GM19328 (cell line): ENCODE data around the gene COMMD7.

Experiments
- ATAC-seq: cut with Tn5 transposase; IDR thresholded peaks from one replicate; pipeline ENCODE4 v1.9.1; 2021; ENCODE audit warnings: mild to moderate bottlenecking, moderate library complexity; ENCODE audit not compliant: unreplicated experiment

The COMMD7 gene

DNA sequence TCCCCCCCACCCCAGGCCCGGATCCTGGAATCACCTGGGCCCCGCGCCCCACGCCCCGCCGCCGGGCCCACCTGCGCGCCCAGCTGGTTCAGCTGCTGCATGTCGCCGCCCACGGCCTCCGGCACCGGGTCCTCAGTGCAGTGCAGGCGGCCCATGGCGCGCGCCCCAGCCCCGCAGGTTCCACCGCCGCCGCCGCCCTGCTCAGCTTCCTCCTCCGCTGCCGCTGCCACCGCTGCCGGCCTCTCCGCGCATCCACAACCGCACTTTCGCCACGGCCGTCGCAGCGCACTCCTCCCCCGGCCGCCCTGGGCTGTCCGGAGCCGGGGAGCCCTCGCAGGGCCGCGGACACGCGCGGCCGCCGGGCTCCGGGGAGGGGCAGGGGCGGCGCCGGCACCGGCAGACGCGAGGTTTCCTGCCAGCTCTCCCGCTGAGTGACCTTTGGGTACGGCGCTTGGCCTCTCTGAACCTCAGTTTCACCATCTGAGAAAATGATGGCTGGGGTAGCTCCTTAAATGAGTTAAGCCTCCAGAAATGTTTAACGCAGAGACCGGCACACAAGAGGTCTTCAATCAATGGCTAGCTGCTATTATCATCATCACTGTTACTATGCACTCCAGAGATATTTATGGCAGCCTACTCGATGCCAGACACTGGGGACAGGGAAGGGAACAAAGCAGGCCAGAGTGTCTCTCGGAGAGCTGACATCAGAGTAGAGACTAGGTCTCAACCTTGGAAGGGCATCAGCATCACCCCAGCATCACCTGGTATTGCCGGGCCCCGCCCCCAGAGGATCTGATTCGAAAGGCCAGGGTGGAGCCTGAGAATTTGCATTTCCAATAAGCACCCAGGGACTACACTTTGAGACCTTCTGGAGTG, at the start of gene COMMD7:
COMMD7 (minus strand) TSS at position 231 of the 876 bp plus-strand sequence; CDS start at position 155, 76 bp downstream.
- ATAC-seq: no peak

DNA sequence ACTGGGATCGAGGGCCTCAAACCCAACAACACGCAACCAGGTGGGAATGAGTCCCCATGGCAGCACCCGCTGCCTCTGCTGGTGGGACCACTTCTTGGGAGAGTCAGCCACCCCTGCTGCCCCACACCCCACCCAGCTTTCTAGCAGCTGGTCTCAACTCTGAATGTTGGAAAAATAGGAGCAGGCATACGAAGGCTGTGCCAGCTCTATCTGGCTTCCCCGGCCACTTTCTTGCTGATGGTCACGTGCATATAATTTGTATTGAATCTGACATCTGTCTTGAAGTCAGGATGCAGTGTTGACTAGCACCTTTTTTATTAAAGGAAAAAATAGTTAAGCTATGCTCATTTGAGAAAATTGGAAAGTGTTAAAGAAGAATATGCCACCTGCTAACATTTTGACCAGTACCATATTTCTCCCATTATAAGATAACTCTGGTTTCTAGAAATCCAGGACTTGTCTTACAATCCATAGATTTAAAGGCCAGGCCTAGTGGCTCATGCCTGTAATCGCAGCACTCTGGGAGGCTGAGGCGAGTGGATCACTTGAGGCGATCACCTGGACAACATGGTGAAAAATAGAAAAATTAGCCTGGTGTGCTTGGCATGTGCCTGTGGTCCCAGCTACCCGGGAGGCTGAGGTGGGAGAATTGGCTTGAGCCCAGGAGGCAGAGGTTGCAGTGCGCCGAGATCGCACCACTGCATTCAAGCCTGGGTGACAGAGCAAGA, 49.6 kb upstream of the COMMD7 start:
- no peak for ATAC-seq

- peak; percentile 59 for ATAC-seq
Measured at GRCh38 chr20:32792316-32792715, 49.0 kb upstream of the COMMD7 start.

- ATAC-seq: no peak
Measured at GRCh38 chr20:32790751-32791057, 47.4 kb upstream of the COMMD7 start.

- no peak for ATAC-seq
Measured at GRCh38 chr20:32789896-32790750, 46.9 kb upstream of the COMMD7 start.

DNA sequence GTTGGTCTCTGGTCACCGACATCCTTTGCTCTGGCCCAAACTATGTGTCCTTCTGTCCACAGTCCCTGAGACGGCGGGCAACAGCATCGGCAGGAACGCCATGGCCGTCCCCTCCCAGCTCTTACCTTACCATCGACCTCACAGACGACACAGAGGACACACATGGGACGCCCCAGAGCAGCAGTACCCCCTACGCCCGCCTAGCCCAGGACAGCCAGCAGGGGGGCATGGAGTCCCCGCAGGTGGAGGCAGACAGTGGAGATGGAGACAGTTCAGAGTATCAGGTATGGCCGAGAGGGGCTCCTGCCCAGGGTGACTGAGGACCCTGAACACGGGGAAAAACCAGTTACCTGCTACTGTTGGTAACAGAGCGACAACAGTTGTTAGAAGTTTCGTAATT, 43.9 kb upstream of the COMMD7 start:
- ATAC-seq: no peak

GRCh38 chr20:32786059-32786760, 42.9 kb upstream of the COMMD7 start:
- ATAC-seq: no peak

- ATAC-seq: no peak
Measured at GRCh38 chr20:32784369-32785080, 41.3 kb upstream of the COMMD7 start.

GRCh38 chr20:32780749-32781655, 37.7 kb upstream of the COMMD7 start:
- ATAC-seq: no peak

GRCh38 chr20:32780278-32780677, 37.0 kb upstream of the COMMD7 start:
- ATAC-seq: no peak

- ATAC-seq: no peak
Measured at GRCh38 chr20:32779500-32780211, 36.4 kb upstream of the COMMD7 start.

- no peak for ATAC-seq
Measured at GRCh38 chr20:32777177-32777956, 34.1 kb upstream of the COMMD7 start.

DNA sequence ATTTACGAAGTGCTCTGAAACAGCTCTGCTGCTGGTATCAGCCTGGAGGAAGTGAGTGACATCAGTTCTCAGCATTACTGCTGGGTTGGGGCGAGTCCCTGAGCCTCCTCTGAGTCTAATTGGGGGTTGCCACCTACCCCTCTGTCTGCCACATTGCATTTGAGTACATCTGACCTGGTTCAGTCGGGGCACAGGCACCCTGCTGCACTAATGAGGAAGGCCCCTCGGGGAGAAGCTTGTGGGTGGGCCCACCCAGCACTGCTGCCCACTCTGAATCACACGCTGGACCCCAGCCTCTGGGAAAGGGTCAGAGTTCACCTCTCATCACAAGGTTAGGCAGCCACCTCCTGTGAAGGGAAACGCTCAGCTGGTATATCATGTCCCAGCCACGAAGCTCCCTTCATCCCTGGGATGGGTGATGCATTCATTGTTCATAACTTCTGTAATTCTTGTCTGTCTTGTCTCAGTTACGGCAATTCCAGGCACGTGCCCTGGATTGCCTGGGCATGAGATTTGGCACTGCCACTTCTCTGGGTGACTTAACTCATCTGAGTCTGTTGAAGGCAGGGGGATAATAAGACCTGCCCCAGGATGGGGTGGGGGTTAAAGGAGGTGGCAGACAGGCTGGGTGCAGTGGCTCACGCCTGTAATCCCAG, 32.2 kb upstream of the COMMD7 start:
- no peak for ATAC-seq

DNA sequence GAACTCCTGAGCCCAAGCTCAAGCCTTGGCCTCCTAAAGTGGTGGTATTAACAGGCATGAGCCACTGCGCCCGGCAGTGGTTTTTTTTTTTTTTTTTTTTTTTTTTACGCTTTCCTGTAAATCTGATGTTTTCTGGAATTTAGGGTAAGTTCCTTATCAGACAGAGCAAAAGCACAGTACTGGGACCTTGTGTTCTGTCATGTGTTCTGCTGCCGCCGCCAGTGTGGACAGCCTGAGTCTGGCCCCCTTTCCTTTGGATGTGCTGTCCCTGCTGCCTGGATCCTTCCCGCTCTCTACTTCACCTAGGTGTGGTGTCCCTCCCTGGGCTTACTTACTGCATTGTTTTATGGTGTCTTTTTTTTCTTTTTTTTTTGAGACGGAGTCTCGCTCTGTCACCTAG, 30.6 kb upstream of the COMMD7 start:
- ATAC-seq: no peak

- ATAC-seq: no peak
Measured at GRCh38 chr20:32773223-32773622, 30.0 kb upstream of the COMMD7 start.

- no peak for ATAC-seq
Measured at GRCh38 chr20:32772046-32772445, 28.8 kb upstream of the COMMD7 start.
